Measurements from ENCODE around the gene HMCES. TPM values are rescaled to one million over a fixed set of nuclear protein-coding genes. Genes with fewer than 3 reads are reported as not detected.

HMCES gene
- polyA plus RNA-seq, 1 experiment: 27.2 TPM

- TF ChIP-seq CTCF (IDR thresholded peaks at IDR 0.05; ENCODE audit: insufficient read depth, low read depth, low read length): no peak
- no peak overlapping the region for H3K4me3 ChIP-seq (ENCODE audit: low read depth, low read length)
- no peak for DNase-seq (ENCODE audit: low read depth)
- peaks cover 1% of the 10 kb centered on the region; the same call in 1 of the 2 replicates for H3K36me3 ChIP-seq (ENCODE audit: control insufficient read depth, insufficient read depth, low read length)
- ChIA-PET CTCF (no interaction called here), POLR2A (no interaction called here)
- no peaks in the 10 kb centered on the region for H3K27me3 ChIP-seq (ENCODE audit: control insufficient read depth, insufficient read depth, low read length)
Observed at GRCh38 chr3:129320261-129320660, 41.6 kb downstream of the HMCES start.

GRCh38 chr3:129320825-129321487, 42.3 kb downstream of the HMCES start:
- no peak for DNase-seq (ENCODE audit: low read depth)
- TF ChIP-seq CTCF (IDR thresholded peaks at IDR 0.05; ENCODE audit: insufficient read depth, low read depth, low read length): no peak
- no peaks in the 10 kb centered on the region for H3K27me3 ChIP-seq (ENCODE audit: control insufficient read depth, insufficient read depth, low read length)
- POLR2A ChIA-PET: no interaction called here
- no peak overlapping the region for H3K4me3 ChIP-seq (ENCODE audit: low read depth, low read length)
- H3K36me3 ChIP-seq (ENCODE audit: control insufficient read depth, insufficient read depth, low read length): peaks cover 1% of the 10 kb centered on the region; the same call in 1 of the 2 replicates
- CTCF ChIA-PET: no interaction called here

- Histone ChIP-seq H3K27me3 (ENCODE audit: control insufficient read depth, insufficient read depth, low read length) (no peaks in the 10 kb centered on the region), H3K4me3 (ENCODE audit: low read depth, low read length) (no peak overlapping the region), H3K36me3 (ENCODE audit: control insufficient read depth, insufficient read depth, low read length) (peaks cover 1% of the 10 kb centered on the region; the same call in 1 of the 2 replicates)
- DNase-seq (ENCODE audit: low read depth): no peak
- ChIA-PET CTCF (no interaction called here), POLR2A (no interaction called here)
- TF ChIP-seq CTCF (IDR thresholded peaks at IDR 0.05; ENCODE audit: insufficient read depth, low read depth, low read length): no peak
Observed at GRCh38 chr3:129321887-129322286, 43.2 kb downstream of the HMCES start.

GRCh38 chr3:129323651-129324294, 45.1 kb downstream of the HMCES start:
- DNase-seq (ENCODE audit: low read depth): no peak
- peak; percentile 37; the same call in 1 of the 2 replicates for TF ChIP-seq CTCF (IDR thresholded peaks at IDR 0.05; ENCODE audit: insufficient read depth, low read depth, low read length)
- CTCF ChIA-PET: interaction anchor here (0.8 to 1.1 kb wide), 3 partner anchors 10 to 353 kb away, joined by 3 to 5 read pairs (median 3); no protein-coding TSS in a partner anchor
- POLR2A ChIA-PET: no interaction called here
- H3K36me3 ChIP-seq (ENCODE audit: control insufficient read depth, insufficient read depth, low read length): peaks cover 1% of the 10 kb centered on the region; the same call in 1 of the 2 replicates
- H3K4me3 ChIP-seq (ENCODE audit: low read depth, low read length): no peak overlapping the region
- H3K27me3 ChIP-seq (ENCODE audit: control insufficient read depth, insufficient read depth, low read length): no peaks in the 10 kb centered on the region

GRCh38 chr3:129324855-129325254, 46.2 kb downstream of the HMCES start:
- ChIA-PET CTCF (interaction anchor here (1.0 to 1.1 kb wide), 2 partner anchors 11 to 44 kb away, joined by 3 read pairs; no protein-coding TSS in a partner anchor), POLR2A (no interaction called here)
- DNase-seq (ENCODE audit: low read depth): no peak
- no peaks in the 10 kb centered on the region for H3K27me3 ChIP-seq (ENCODE audit: control insufficient read depth, insufficient read depth, low read length)
- no peak for TF ChIP-seq CTCF (IDR thresholded peaks at IDR 0.05; ENCODE audit: insufficient read depth, low read depth, low read length)
- H3K36me3 ChIP-seq (ENCODE audit: control insufficient read depth, insufficient read depth, low read length): peaks cover 1% of the 10 kb centered on the region; the same call in 1 of the 2 replicates
- H3K4me3 ChIP-seq (ENCODE audit: low read depth, low read length): no peak overlapping the region

Measured in BJ (cell line).